Gastrocnemius medialis (tissue), 4 donors: ENCODE data around the gene IL13. TPM values are rescaled to one million over a fixed set of nuclear protein-coding genes. Genes with fewer than 3 reads are reported as not detected.

Experiments used
- ATAC-seq, 2 donors: fragments of 150-250 bp; one replicate each; pipeline ENCODE4 v1.9.1; 2016
- DNase-seq, 2 donors: peaks; one replicate each; pipeline ENCODE4 v3.0.0-alpha.2; 2019
- H3K27ac ChIP-seq, 4 donors: fragments of 200-600 bp; sonication (generic); 1 replicate in 1 of 4; 2 replicates in 3 of 4; pipeline ENCODE4 v1.5.1; 2016 to 2018; ENCODE audit warnings: mild to moderate bottlenecking in 2 of 4, moderate library complexity in 1 of 4
- H3K27me3 ChIP-seq, 3 donors: fragments of 200-600 bp; sonication (generic) in 2 of 3; 1 replicate in 1 of 3; 2 replicates in 2 of 3; pipeline versions ENCODE4 v1.5.1 to v1.6.0; 2016 to 2019; ENCODE audit warnings: mild to moderate bottlenecking in 1 of 3, moderate library complexity in 1 of 3
- H3K36me3 ChIP-seq, 2 donors: fragments of 200-600 bp; sonication (generic) in 1 of 2; one replicate each; pipeline ENCODE4 v1.5.1; 2017 to 2018
- H3K4me1 ChIP-seq, 2 donors: fragments of 200-600 bp; sonication (generic) in 1 of 2; one replicate each; pipeline ENCODE4 v1.5.1; 2016 to 2017; ENCODE audit warnings: mild to moderate bottlenecking in 2 of 2
- H3K4me3 ChIP-seq, 4 donors: fragments of 200-600 bp; sonication (generic) in 3 of 4; 1 replicate in 1 of 4; 2 replicates in 3 of 4; pipeline ENCODE4 v1.5.1; 2016 to 2019; ENCODE audit warnings: mild to moderate bottlenecking in 2 of 4
- H3K9me3 ChIP-seq, 3 donors: fragments of 200-600 bp; sonication (generic) in 2 of 3; 1 replicate in 1 of 3; 2 replicates in 2 of 3; pipeline ENCODE4 v1.5.1; 2016 to 2019
- POLR2A ChIP-seq, 2 donors: fragments of 450-650 bp; IDR thresholded peaks; one replicate each; pipeline ENCODE4 v1.6.1; 2017; ENCODE audit warnings: antibody characterized with exemption in 2 of 2, mild to moderate bottlenecking in 2 of 2, moderate library complexity in 2 of 2
- in situ Hi-C, 4 donors: fragments of 200-750 bp; cut with MboI; loops; one replicate each; pipeline versions ENCODE4 v1.15.0 to v1.8.0; 2017; ENCODE audit warnings: low sequenced_read_pairs in 4 of 4
- intact Hi-C: fragments of 100-400 bp; cut with DNase I; formaldehyde crosslinking; loops from one replicate; pipeline ENCODE4 v1.15.1; 2023; ENCODE audit warnings: low total_unique reads
- total RNA-seq, 4 donors: library from RNA; depleted of rRNA; stranded (reverse); fragments of >200 nt; gene quantifications; one replicate each; pipeline versions ENCODE4 v1.1.0 to v1.2.3, GENCODE V29; 2016
- TF ChIP-seq, protein P1 (sequence below), 5 experiments: fragments of 450-650 bp in 3 of 5; fragments of 200-600 bp in 2 of 5; sonication (generic) in 2 of 5; IDR thresholded peaks in 4 of 5; conservative IDR thresholded peaks in 1 of 5; 1 replicate in 4 of 5; 2 replicates in 1 of 5; pipeline ENCODE4 v1.5.1; 2016 to 2019; ENCODE audit warnings: antibody characterized with exemption in 5 of 5, mild to moderate bottlenecking in 3 of 5, moderate library complexity in 3 of 5

Gene IL13
- total RNA-seq, 4 donors from 2014 or later: not detected

DNA sequence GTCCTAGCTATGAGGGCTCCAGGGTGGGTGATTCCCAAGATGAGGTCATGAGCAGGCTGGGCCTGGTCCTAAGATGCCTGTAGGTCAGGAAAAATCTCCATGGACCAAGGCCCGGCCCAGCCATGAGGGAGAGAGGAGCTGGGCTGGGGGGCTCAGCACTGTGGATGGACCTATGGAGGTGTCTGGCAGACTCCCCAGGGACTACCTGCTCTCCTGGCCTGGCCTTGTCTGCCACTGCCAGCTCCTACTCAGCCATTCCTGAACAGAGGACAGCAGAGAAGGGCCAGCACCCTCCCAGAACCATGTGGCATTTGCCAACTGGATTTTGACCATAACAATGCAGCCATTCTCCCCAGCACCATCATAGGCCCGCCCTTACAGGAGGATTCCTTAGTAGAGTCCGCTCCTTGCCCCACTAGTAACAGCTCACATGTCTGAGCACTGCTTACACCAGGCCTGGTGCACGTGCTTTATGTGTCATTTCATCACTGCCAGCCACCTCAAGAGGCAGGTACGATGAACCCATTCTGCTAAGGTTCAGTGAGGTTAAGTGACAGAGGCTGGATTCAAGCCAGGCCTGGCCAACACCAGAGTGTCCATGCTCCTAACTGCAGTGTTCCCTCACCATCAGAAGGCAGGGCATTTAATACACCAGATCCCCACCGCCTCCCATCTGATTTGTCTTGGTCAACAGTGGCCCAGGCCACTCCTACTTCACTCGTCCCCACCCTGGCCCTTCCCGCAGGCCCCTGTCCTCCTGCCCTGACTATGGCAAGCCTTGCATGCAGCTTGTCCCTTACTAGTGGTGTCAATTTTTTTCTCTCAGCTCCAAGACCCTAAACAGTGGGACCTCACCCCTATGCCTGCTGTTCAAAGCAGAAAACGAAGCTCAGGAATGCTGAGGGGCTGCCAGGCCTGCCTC lies 669 bp downstream of the IL13 start:
- Histone ChIP-seq H3K27ac (no peak overlapping the region), H3K36me3 (no peaks in the 10 kb centered on the region), H3K9me3 (no peaks in the 10 kb centered on the region), H3K27me3 (peaks cover 21 to 35% (median 27%) of the 10 kb centered on the region in 3 donors), H3K4me3 (no peak overlapping the region), H3K4me1 (peaks cover 0 to 10% of the 10 kb centered on the region in 2 donors)
- intact Hi-C loops: loop anchor here (5.0 kb wide), 1 partner anchor 164 kb away; no protein-coding TSS in a partner anchor
- no peak for ATAC-seq
- no peak for DNase-seq
- no peak for TF ChIP-seq POLR2A (IDR thresholded peaks at IDR 0.05)
- TF ChIP-seq, protein P1, sequence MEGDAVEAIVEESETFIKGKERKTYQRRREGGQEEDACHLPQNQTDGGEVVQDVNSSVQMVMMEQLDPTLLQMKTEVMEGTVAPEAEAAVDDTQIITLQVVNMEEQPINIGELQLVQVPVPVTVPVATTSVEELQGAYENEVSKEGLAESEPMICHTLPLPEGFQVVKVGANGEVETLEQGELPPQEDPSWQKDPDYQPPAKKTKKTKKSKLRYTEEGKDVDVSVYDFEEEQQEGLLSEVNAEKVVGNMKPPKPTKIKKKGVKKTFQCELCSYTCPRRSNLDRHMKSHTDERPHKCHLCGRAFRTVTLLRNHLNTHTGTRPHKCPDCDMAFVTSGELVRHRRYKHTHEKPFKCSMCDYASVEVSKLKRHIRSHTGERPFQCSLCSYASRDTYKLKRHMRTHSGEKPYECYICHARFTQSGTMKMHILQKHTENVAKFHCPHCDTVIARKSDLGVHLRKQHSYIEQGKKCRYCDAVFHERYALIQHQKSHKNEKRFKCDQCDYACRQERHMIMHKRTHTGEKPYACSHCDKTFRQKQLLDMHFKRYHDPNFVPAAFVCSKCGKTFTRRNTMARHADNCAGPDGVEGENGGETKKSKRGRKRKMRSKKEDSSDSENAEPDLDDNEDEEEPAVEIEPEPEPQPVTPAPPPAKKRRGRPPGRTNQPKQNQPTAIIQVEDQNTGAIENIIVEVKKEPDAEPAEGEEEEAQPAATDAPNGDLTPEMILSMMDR (IDR thresholded peaks at IDR 0.05 in 4 of 5, conservative IDR thresholded peaks at IDR 0.05 in 1 of 5): no peak
- in situ Hi-C loops: no loop called here

DNA sequence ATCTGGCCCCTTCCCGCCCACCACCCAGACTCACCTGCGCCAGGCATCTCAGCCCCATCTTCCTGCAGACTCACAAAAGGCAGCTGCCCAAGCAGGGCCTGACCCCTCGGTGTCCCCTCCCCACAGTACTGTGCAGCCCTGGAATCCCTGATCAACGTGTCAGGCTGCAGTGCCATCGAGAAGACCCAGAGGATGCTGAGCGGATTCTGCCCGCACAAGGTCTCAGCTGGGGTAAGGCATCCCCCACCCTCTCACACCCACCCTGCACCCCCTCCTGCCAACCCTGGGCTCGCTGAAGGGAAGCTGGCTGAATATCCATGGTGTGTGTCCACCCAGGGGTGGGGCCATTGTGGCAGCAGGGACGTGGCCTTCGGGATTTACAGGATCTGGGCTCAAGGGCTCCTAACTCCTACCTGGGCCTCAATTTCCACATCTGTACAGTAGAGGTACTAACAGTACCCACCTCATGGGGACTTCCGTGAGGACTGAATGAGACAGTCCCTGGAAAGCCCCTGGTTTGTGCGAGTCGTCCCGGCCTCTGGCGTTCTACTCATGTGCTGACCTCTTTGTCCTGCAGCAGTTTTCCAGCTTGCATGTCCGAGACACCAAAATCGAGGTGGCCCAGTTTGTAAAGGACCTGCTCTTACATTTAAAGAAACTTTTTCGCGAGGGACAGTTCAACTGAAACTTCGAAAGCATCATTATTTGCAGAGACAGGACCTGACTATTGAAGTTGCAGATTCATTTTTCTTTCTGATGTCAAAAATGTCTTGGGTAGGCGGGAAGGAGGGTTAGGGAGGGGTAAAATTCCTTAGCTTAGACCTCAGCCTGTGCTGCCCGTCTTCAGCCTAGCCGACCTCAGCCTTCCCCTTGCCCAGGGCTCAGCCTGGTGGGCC lies 1.9 kb downstream of the IL13 start:
- Histone ChIP-seq H3K9me3 (no peaks in the 10 kb centered on the region), H3K4me3 (no peak overlapping the region), H3K4me1 (peaks cover 0 to 10% of the 10 kb centered on the region in 2 donors), H3K36me3 (no peaks in the 10 kb centered on the region), H3K27me3 (peaks cover 18 to 24% (median 20%) of the 10 kb centered on the region in 3 donors), H3K27ac (no peak overlapping the region)
- DNase-seq (no peak), ATAC-seq (no peak)
- in situ Hi-C loops: no loop called here
- TF ChIP-seq, protein P1 (IDR thresholded peaks at IDR 0.05 in 4 of 5, conservative IDR thresholded peaks at IDR 0.05 in 1 of 5): no peak
- TF ChIP-seq POLR2A (IDR thresholded peaks at IDR 0.05): no peak
- intact Hi-C loops: loop anchor here (5.0 kb wide), 1 partner anchor 162 kb away; no protein-coding TSS in a partner anchor

DNA sequence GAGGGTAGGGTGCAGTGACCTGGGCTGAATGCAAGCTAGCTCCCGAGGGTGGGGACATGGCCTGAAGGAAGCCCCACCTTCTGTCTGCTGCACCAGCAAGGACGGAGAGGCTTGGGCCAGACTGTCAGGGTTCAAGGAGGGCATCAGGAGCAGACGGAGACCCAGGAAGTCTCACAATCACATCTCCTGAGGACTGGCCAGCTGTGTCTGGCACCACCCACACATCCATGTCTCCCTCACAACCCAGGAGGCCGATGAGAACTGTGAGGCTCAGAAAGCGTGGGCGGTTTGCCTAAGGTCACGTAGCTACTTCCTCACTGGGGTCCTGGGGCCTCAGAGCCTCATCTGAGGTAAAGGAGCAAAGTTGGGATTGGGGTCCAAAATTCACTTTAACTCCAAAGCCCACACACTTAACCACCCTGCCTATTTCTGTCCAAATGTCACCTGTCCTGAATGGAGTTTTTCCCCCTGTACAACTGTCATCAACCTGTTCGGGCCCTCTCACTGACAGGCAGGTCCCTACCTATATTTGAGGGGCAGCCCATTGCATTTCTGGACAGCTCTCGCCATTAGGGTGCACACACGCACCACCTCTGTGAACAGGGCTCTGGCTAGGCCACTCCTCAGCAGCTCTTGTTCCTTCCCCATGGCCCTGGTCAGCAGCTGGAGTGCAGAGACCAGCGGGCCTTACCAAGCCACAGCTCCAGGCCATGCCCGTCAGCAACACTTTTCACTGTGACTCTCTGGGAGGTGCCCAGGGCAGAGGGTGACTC lies 3.4 kb downstream of the IL13 start:
- ATAC-seq (no peak), DNase-seq (no peak)
- in situ Hi-C loops: no loop called here
- TF ChIP-seq, protein P1 (IDR thresholded peaks at IDR 0.05 in 4 of 5, conservative IDR thresholded peaks at IDR 0.05 in 1 of 5): no peak
- TF ChIP-seq POLR2A (IDR thresholded peaks at IDR 0.05): no peak
- Histone ChIP-seq H3K4me1 (peaks cover 0 to 4% of the 10 kb centered on the region in 2 donors), H3K36me3 (no peaks in the 10 kb centered on the region), H3K4me3 (no peak overlapping the region), H3K27ac (no peak overlapping the region), H3K9me3 (no peaks in the 10 kb centered on the region), H3K27me3 (peaks cover 11 to 14% (median 12%) of the 10 kb centered on the region in 3 donors)
- intact Hi-C loops: no loop called here

DNA sequence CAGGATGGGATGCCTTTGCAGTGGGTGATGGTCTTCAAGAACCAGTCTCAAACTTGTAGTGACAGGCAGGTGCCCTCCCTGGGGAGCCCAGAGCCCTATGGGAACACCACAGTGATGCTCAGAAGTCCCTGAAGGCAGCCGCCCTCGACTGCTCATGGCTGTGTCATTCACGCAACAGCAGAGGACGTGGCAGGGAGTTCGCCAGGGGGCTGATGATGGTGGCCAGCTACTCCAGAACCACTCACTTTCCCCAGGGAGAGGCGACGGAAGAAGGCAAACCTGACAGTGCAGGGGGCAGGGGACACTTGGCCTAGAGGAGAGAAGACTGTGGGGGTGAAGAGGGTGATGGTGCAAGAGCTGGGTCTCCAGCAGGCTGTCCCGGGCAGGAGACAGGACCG lies 4.0 kb downstream of the IL13 start:
- intact Hi-C loops: no loop called here
- no peak for ATAC-seq
- H3K27me3 ChIP-seq: peaks cover 5 to 8% (median 6%) of the 10 kb centered on the region in 3 donors
- no peak for DNase-seq
- H3K36me3 ChIP-seq: no peaks in the 10 kb centered on the region
- no peaks in the 10 kb centered on the region for H3K9me3 ChIP-seq
- no peak overlapping the region for H3K4me3 ChIP-seq
- in situ Hi-C loops: no loop called here
- no peaks in the 10 kb centered on the region for H3K4me1 ChIP-seq
- H3K27ac ChIP-seq: no peak overlapping the region
- TF ChIP-seq, protein P1 (IDR thresholded peaks at IDR 0.05 in 4 of 5, conservative IDR thresholded peaks at IDR 0.05 in 1 of 5): no peak
- no peak for TF ChIP-seq POLR2A (IDR thresholded peaks at IDR 0.05)
